Measurements from ENCODE around the gene CNGA4. TPM values are rescaled to one million over a fixed set of nuclear protein-coding genes. Genes with fewer than 3 reads are reported as not detected.

CNGA4 gene
- total RNA-seq, 1 donor from 2014 or later = 0.20 TPM

- TF ChIP-seq CTCF (IDR thresholded peaks at IDR 0.05) = no peak
- CTCF ChIA-PET = no interaction called here
- intact Hi-C loops (cut with micrococcal nuclease) = no loop called here
Measured at GRCh38 chr11:6214530-6214929, 24.4 kb upstream of the CNGA4 start.

GRCh38 chr11:6216501-6216900 lies 22.4 kb upstream of the CNGA4 start:
- Mint-ChIP-seq H3K4me3 (no peak overlapping the region), H3K27me3 (no peaks in the 10 kb centered on the region), H3K36me3 (ENCODE audit: low read depth) (peaks cover 61% of the 10 kb centered on the region), H3K4me1 (peaks cover 3% of the 10 kb centered on the region), H3K27ac (no peak overlapping the region), H3K9me3 (no peaks in the 10 kb centered on the region)
- TF ChIP-seq CTCF (IDR thresholded peaks at IDR 0.05) = no peak
- POLR2A ChIA-PET = no interaction called here
- CTCF ChIA-PET = no interaction called here
- intact Hi-C loops (cut with micrococcal nuclease) = no loop called here
- ATAC-seq (ENCODE audit: low read depth) (no peak), DNase-seq (no peak)

More at GRCh38 chr11:6214530-6214929, 24.4 kb upstream of the CNGA4 start:
- no peak for DNase-seq
- no peak for ATAC-seq (ENCODE audit: low read depth)
- H3K4me1 Mint-ChIP-seq = peaks cover under 1% of the 10 kb centered on the region
- no peaks in the 10 kb centered on the region for H3K9me3 Mint-ChIP-seq
- H3K27ac Mint-ChIP-seq = no peak overlapping the region
- H3K4me3 Mint-ChIP-seq = no peak overlapping the region
- peaks cover 54% of the 10 kb centered on the region for H3K36me3 Mint-ChIP-seq (ENCODE audit: low read depth)
- POLR2A ChIA-PET = no interaction called here
- H3K27me3 Mint-ChIP-seq = no peaks in the 10 kb centered on the region

- Mint-ChIP-seq H3K36me3 (ENCODE audit: low read depth) (peaks cover 73% of the 10 kb centered on the region), H3K4me3 (no peak overlapping the region), H3K27ac (no peak overlapping the region), H3K27me3 (no peaks in the 10 kb centered on the region), H3K4me1 (peaks cover 6% of the 10 kb centered on the region), H3K9me3 (no peaks in the 10 kb centered on the region)
- no peak for DNase-seq
- TF ChIP-seq CTCF (IDR thresholded peaks at IDR 0.05) = no peak
- ChIA-PET POLR2A (no interaction called here), CTCF (no interaction called here)
- no peak for ATAC-seq (ENCODE audit: low read depth)
- intact Hi-C loops (cut with micrococcal nuclease) = no loop called here
Measured at GRCh38 chr11:6217722-6218121, 21.2 kb upstream of the CNGA4 start.

- TF ChIP-seq CTCF (IDR thresholded peaks at IDR 0.05) = no peak
- H3K36me3 Mint-ChIP-seq (ENCODE audit: low read depth) = peaks cover 86% of the 10 kb centered on the region
- DNase-seq (no peak), ATAC-seq (ENCODE audit: low read depth) (no peak)
- POLR2A ChIA-PET = no interaction called here
- H3K9me3 Mint-ChIP-seq = no peaks in the 10 kb centered on the region
- peaks cover 6% of the 10 kb centered on the region for H3K4me1 Mint-ChIP-seq
- intact Hi-C loops (cut with micrococcal nuclease) = no loop called here
- no peaks in the 10 kb centered on the region for H3K27me3 Mint-ChIP-seq
- CTCF ChIA-PET = no interaction called here
- no peak overlapping the region for H3K27ac Mint-ChIP-seq
- no peak overlapping the region for H3K4me3 Mint-ChIP-seq
Measured at GRCh38 chr11:6219359-6219758, 19.5 kb upstream of the CNGA4 start.

GRCh38 chr11:6223854-6224253 lies 15.0 kb upstream of the CNGA4 start:
- no peak for TF ChIP-seq CTCF (IDR thresholded peaks at IDR 0.05)
- H3K4me1 Mint-ChIP-seq = peaks cover 23% of the 10 kb centered on the region
- peaks cover 64% of the 10 kb centered on the region for H3K36me3 Mint-ChIP-seq (ENCODE audit: low read depth)
- no peaks in the 10 kb centered on the region for H3K9me3 Mint-ChIP-seq
- ChIA-PET POLR2A (interaction anchor here (2.5 kb wide), 1 partner anchor 11 kb away, joined by 9 read pairs; the partner anchor contains the start of gene FHIP1B), CTCF (no interaction called here)
- no peak overlapping the region for H3K27ac Mint-ChIP-seq
- no peak overlapping the region for H3K4me3 Mint-ChIP-seq
- no peaks in the 10 kb centered on the region for H3K27me3 Mint-ChIP-seq
- intact Hi-C loops (cut with micrococcal nuclease) = no loop called here
- DNase-seq = no peak
- ATAC-seq (ENCODE audit: low read depth) = no peak

Measured in activated B cell treated with CpG ODN at 0.5 μM for 24 hours (primary cell).